ENCODE results near the gene DHCR24.

DHCR24 gene

DNA sequence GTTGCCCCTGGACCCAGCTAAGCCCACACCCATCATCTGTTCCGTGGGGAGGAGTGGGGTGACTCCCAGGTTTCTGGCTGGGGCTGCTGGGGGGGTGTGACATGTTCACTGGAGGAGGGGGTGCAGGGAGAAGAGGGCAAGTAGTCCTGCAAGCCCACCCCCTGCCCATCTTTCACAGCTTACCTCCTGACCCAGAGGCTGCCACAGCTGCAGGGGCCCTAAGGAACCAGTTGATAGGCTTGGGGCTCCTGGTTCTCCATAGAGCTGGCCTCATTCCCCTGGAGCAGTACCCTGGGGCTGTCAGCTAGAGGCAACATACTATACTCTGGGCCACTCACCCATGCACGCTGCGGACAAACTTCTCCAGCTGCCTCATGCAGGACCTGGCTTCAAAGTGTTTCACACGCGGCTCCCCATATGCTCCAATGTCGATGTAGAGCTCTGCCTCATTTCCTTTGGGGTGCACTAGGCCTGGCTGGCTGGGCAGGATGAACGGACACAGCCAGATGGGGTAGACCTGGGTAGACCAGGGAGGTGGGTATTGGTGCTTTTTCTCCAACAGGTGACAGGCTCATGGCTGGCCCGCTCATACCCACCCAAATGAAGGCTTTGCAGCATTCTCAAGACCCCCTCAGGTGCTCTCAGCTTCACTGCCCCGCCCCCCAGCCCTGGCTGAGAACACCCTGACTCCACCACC is 33.8 kb downstream of the DHCR24 start:
- no peak for TF ChIP-seq JUND (IDR thresholded peaks at IDR 0.05; ENCODE audit: low read depth)
- in situ Hi-C loops (cut with HindIII; ENCODE audit: low pct_unique_long_range_greater_than_20kb, low sequenced_read_pairs), result no loop called here
- no peak for DNase-seq (ENCODE audit: low read depth in 1 of 2, low spot score in 1 of 2)

DNA sequence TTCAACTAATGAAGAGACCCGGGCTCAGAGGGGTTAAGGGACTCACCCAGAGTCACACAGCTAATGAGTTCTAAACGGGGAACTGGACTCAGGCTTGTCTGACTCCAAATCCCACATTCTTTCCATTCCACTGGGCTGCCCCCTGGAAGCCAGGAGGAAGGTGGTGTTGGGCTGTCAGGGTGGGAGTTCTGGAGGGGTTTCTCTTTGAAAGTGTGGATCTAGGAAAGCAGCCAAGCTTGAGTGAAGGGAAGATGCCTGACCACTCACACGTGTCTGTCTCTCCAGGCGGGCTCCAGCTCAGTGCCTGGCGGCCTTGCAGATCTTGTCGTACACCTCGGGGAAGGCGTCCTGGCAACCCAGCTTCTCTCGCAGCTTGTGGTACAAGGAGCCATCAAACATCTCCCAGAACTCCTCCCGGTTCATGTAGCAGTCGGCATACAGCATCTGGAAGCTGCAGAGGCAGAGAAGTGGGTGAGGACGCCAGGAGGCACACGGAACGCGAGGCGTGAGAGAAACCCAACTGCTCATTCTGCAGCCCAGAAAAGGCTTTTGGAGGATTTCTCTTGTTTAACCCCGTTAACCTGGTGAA is 35.0 kb downstream of the DHCR24 start:
- TF ChIP-seq JUND (IDR thresholded peaks at IDR 0.05; ENCODE audit: low read depth), result no peak
- DNase-seq (ENCODE audit: low read depth in 1 of 2, low spot score in 1 of 2), result no peak
- in situ Hi-C loops (cut with HindIII; ENCODE audit: low pct_unique_long_range_greater_than_20kb, low sequenced_read_pairs), result no loop called here

DNA sequence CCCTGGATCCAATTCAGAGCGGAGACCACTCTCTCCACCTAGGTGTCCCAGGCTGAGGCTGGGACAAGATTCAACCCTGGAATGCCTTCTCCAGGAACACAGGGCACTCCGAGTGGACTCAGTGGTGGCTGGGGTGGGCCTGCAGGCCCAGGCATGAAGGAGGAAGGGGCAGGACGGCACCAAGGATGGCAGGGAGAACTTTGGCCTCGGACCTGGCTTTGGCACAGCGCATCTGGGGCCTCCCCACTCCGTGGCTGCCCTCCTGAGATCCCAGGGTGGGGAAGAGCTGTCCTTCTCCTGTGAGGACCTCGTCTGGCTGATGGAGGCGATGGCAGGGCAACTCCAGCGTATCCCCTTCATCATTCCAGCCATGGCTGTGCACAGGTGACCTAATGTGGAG is 35.6 kb downstream of the DHCR24 start:
- in situ Hi-C loops (cut with HindIII; ENCODE audit: low pct_unique_long_range_greater_than_20kb, low sequenced_read_pairs), result no loop called here
- TF ChIP-seq JUND (IDR thresholded peaks at IDR 0.05; ENCODE audit: low read depth), result no peak
- no peak for DNase-seq (ENCODE audit: low read depth in 1 of 2, low spot score in 1 of 2)

DNA sequence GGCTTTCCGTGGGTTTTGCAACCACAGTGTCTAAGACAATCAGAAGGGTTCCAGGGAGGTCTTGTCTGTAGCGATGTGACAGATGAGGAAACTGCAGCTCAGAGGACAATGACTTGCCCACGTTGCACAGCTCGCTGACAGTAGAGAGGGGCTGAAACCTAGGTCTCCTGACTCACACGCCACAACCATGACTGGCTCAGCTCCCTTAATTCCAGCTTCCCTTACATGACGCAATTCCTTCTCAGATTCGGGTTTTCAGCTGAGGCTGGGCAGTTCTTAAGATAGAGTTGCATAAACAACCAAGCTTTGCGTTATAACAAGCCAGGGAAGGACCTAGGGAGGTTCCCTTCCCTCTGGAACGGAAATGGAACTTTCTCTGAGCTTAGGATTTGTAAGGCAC is 36.3 kb downstream of the DHCR24 start:
- DNase-seq (ENCODE audit: low read depth in 1 of 2, low spot score in 1 of 2), result no peak
- TF ChIP-seq JUND (IDR thresholded peaks at IDR 0.05; ENCODE audit: low read depth), result no peak
- in situ Hi-C loops (cut with HindIII; ENCODE audit: low pct_unique_long_range_greater_than_20kb, low sequenced_read_pairs), result no loop called here

DNA sequence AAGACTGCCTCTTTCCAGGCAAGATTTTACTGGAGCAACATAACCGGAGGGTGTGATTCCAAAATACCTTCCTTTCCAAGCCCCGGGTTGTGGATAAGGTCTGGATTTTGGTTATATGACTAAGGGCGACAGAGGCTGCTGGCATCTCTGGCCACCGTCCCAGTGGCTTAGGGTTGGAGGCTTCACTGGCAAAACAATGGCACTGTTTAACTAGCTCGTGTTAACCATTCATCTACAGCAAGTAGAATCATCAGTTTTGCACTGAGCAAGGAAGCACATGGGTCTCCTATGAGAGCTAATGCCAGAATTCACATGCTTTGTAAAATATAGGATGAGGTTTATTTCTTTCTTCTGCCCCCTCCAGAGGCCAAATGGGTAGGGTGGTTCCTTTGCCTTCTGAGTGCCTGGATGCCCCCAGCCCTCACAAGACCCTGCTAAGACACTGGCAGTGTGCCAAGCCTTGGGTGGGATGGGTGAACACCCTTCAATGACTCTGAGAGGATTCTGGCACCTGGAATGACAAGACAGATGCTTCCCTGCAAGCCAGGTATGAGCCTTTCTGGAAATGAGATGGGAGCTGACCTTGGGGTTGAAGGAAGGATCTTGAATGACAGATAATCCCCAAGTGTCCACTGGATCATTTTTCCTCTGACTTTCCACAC is 36.8 kb downstream of the DHCR24 start:
- DNase-seq (ENCODE audit: low read depth in 1 of 2, low spot score in 1 of 2), result no peak
- in situ Hi-C loops (cut with HindIII; ENCODE audit: low pct_unique_long_range_greater_than_20kb, low sequenced_read_pairs), result no loop called here
- no peak for TF ChIP-seq JUND (IDR thresholded peaks at IDR 0.05; ENCODE audit: low read depth)

DNA sequence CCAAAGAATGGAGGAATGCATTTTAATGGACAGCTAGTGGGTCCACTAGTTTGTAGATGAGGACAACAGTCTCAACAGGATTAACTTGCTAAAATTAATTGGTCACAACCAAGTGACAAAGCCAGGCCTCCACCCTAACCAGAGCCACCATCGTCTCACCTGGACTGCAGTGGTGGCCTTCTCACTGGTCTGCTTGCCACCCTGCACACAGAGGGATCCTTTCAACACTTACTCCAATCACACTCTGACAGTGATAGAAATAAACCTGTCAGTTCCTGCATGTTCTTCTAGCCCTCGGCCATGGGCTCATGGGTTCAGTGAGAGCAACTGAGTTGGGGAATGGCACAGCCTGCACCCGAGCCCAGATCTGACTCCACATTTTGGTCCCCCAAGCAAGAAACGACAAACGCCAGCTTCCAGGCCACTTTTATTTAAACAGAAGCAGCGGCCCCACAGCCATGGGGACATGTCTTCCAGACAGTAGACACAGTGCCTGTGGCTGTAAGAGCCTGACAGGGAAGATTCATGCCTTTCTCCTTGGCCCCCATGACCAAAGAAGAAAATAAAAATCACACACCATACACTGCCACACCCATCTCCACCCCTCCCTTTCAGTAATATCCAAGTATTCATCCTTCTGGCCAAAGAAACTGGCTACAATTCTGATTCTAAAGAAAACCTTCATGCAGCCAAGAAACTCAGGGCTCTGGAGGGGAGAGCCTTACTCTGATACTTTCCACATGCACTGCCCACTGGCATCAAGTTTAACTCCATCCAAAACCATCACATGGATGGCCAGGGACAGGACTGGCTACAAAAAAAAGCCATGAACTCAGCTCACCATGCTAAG is 37.6 kb downstream of the DHCR24 start:
- in situ Hi-C loops (cut with HindIII; ENCODE audit: low pct_unique_long_range_greater_than_20kb, low sequenced_read_pairs), result no loop called here
- TF ChIP-seq JUND (IDR thresholded peaks at IDR 0.05; ENCODE audit: low read depth), result no peak
- DNase-seq (ENCODE audit: low read depth in 1 of 2, low spot score in 1 of 2), result no peak

DNA sequence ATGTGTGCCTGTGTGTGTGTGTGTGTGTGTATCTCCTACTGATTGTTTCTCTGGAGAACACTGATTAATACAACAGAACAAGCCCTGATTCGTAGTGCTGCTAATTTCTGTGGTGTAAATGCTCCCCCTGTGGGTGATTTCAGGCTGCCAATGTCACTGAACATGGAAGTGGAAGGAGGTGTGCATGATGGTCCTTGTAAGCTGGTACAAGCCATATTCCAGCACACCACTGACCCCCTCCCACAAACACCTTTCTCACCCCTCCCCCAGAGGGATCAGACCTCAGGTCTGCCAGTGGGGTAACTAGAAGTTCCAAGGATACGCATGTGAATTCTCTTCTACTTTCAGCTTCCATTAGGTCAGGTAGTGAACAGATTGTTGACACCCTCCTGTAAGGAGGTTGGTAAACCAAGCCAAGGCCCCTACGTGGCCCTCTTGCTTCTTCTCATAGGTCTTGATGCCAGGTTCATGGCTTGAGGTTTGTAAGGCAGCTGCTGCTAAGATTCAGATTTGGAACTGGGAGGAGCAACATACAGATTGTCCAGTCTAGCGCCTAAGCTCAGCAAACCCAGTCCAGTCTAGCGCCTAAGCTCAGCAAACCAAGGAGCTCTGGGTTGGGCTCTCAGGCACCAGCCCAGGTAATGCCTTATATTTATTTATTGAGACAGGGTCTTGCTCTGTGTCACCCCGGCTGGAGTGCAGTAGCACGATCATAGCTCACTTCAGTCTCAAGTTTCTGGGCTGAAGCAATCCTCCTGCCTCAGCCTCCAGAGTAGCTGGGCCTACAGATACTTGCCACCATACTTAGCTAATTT is 38.7 kb downstream of the DHCR24 start:
- in situ Hi-C loops (cut with HindIII; ENCODE audit: low pct_unique_long_range_greater_than_20kb, low sequenced_read_pairs), result no loop called here
- no peak for TF ChIP-seq JUND (IDR thresholded peaks at IDR 0.05; ENCODE audit: low read depth)
- no peak for DNase-seq (ENCODE audit: low read depth in 1 of 2, low spot score in 1 of 2)

DNA sequence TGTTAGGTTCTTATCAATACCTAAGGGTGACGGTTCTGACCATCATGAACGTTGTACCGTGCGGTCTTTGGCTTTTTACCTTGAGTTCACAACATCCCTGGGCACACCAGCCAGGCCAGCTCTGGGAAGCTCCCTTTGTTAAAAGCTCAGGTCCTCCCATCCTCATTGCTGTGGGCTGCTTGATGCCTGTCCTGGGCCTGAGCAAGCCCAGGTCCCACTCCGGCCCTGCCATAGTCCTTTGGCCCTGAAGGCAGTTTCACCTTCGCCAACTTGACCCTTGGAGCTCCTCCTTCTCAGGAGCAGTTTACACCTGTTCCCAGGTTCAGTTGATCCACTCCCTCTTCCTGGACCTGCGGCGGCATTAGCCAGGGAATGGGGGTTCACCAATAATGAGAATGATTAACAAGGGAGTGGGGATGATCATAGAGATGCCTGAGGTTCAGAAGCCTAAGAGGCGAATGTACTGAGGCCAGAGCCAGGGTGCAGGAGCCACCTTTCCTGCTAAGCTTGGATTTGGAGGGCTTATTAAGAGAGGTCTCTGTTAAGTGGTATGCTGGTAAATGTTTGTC is 40.2 kb downstream of the DHCR24 start:
- in situ Hi-C loops (cut with HindIII; ENCODE audit: low pct_unique_long_range_greater_than_20kb, low sequenced_read_pairs), result no loop called here
- TF ChIP-seq JUND (IDR thresholded peaks at IDR 0.05; ENCODE audit: low read depth), result no peak
- no peak for DNase-seq (ENCODE audit: low read depth in 1 of 2, low spot score in 1 of 2)

DNA sequence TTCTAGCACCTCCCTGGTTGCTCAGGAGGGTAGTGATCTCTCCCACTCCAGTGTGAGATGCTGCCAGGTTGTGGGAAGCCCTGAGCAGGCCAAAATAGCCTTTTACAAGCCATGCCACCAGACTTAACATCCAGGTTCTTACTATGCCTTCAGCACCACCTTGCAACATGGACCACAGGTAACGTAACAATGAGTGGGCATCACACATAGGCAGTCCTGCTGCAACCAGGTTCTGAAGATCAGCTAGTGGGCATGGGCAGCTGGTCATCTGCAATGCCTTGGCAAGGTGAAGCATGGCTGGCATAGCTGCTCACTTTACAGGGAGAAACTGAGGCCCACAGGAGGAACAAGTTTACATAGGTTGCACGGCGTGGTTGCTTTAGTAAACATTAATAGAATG is 40.7 kb downstream of the DHCR24 start:
- no peak for TF ChIP-seq JUND (IDR thresholded peaks at IDR 0.05; ENCODE audit: low read depth)
- in situ Hi-C loops (cut with HindIII; ENCODE audit: low pct_unique_long_range_greater_than_20kb, low sequenced_read_pairs), result no loop called here
- DNase-seq (ENCODE audit: low read depth in 1 of 2, low spot score in 1 of 2), result no peak

DNA sequence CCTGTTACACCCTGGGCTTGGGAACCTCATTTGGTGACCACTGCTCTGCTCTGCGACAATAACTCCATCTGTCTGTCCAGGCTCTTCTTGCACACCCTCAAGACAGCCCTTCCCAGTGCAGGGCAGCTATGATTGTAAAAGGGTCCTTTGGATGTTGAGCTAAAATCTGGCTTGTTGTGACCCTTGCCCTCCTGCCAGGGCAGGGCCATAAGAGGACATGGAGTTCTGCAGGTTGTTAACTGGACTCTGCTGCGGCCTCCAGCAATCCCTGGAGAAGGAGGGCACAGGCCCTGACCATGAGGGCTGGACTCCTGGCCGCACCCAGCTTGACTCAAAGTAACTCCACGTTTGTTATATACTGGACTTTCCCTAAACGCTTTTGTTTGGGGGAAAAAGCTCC is 41.2 kb downstream of the DHCR24 start:
- no peak for TF ChIP-seq JUND (IDR thresholded peaks at IDR 0.05; ENCODE audit: low read depth)
- in situ Hi-C loops (cut with HindIII; ENCODE audit: low pct_unique_long_range_greater_than_20kb, low sequenced_read_pairs), result no loop called here
- no peak for DNase-seq (ENCODE audit: low read depth in 1 of 2, low spot score in 1 of 2)

DNA sequence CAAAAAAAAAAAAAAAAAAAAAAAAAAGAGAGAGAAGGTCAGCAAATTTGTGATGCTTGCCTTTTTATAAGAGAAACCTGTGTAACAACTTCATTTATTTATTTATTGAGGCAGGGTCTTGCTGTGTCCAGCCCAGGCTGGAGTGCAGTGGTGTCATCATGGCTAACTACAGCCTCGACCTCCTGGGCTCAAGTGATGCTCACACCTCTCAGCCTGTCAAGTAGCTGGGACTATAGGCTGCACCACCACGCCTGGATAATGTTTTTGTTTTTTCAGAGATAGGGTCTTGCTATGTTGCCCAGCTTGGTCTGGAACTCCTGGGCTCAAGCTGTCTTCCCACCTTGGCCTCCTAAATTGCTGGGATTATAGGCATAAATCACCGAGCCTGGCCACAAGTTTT is 42.4 kb downstream of the DHCR24 start:
- TF ChIP-seq JUND (IDR thresholded peaks at IDR 0.05; ENCODE audit: low read depth), result no peak
- DNase-seq (ENCODE audit: low read depth in 1 of 2, low spot score in 1 of 2), result no peak
- in situ Hi-C loops (cut with HindIII; ENCODE audit: low pct_unique_long_range_greater_than_20kb, low sequenced_read_pairs), result no loop called here

DNA sequence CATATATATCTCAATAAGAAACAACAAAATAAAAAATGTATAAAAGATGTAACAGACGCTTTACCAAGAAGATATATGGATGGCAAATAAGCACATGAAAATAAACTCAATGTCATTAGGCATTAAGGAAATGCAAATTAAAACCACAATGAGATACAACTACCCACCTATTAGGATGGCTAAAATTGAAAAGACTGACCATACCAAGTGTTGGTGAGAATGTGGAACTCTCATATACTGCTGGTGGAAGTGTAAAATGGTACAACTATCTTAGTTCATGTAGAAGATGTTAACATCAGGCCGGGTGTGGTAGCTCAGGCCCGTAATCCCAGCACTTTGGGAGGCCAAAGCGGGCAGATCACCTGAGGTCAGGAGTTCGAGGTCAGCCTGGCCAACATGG is 43.5 kb downstream of the DHCR24 start:
- in situ Hi-C loops (cut with HindIII; ENCODE audit: low pct_unique_long_range_greater_than_20kb, low sequenced_read_pairs), result no loop called here
- no peak for TF ChIP-seq JUND (IDR thresholded peaks at IDR 0.05; ENCODE audit: low read depth)
- no peak for DNase-seq (ENCODE audit: low read depth in 1 of 2, low spot score in 1 of 2)
